Measurements from ENCODE around the gene DCBLD1.
"Not testable (repeated sequence)": the region's sequence is repeated elsewhere in the genome, so short reads cannot be mapped to it uniquely, and the experiment has no call there.

The DCBLD1 gene

GRCh38 chr6:117503211-117503610, 20.7 kb downstream of the DCBLD1 start:
- DNase-seq: no peak

- no peak for DNase-seq
These were observed 22.1 kb downstream of the DCBLD1 start for GRCh38 chr6:117504478-117505144.

- DNase-seq: no peak
These were observed 22.8 kb downstream of the DCBLD1 start for GRCh38 chr6:117505311-117505710.

DNA sequence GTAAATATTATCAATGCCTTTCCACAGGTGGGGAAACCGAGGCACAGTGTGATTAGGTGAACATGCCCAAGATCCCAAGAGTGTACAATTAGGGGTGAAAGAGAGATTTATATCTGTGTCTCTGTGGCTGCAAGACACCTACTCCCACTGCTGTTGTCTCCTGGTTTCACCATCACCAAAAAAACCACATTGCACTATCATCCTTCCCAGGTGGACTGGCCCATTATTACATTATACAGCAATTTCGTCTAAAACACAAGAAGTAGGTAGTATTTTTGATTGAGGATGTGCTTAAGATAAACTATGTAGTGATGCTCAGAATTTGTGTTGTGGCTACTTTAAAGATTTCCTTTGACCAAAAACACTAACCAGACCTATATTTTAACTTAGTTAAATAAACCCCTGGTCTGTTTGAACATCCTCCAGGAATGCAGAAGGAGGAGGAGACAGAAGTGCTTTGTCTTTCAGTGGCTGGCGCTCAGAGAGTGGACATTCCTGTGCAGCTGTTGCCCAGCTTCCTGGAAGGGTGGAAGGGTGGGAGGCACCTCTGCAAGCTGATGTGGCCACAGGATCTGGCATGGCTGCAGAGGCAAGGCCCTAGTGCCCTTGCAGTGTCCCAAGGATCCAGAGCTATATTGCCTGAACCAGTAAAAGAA, 23.8 kb downstream of the DCBLD1 start:
- no peak for DNase-seq

- DNase-seq: no peak
These were observed 24.4 kb downstream of the DCBLD1 start for GRCh38 chr6:117506907-117507306.

DNA sequence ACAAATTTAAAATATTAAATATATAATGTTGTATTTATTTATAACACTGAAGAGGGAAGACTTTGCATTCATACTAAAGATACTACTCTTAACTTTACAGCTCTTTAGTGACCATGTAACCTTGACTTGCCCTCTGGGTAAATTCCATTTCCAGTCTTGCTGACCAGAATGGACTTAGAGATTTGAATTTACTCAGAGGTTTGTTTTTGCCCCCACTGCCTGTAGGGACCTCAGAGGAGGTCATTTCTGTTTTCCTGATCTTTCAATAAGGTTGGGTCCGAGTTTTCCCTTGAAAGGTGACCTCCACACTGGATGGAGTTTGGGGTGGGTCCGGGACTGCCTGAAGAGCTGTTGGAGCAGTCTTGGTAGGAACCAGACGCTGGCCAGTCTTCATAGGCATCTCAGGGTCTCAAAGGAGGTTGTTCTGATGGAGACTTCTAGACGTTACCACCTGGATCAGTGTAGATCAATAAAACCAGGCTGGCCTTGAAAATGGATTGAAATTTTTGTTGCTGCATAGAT, 26.0 kb downstream of the DCBLD1 start:
- no peak for DNase-seq

DNA sequence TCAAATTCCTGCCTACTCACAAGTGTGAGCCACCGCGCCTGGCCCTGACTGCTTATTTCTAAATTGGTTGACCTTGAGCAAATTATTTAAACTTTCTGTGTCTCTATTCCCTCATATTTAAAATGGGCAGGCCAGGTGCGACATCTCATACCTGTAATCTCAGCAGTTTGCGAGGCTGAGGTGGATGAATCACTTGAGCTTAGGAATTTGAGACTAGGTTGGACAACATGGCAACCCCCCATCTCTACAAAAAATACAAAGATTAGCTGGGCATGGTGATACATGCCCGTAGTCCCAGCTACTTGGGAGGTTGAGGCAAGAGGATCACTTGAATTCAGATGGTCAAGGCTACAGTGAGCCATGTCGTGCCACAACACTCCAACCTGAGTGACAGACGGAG, 26.5 kb downstream of the DCBLD1 start:
- DNase-seq: no peak

GRCh38 chr6:117512056-117512828, 29.8 kb downstream of the DCBLD1 start:
- no peak for DNase-seq

GRCh38 chr6:117512987-117513573, 30.6 kb downstream of the DCBLD1 start:
- no peak for DNase-seq

DNA sequence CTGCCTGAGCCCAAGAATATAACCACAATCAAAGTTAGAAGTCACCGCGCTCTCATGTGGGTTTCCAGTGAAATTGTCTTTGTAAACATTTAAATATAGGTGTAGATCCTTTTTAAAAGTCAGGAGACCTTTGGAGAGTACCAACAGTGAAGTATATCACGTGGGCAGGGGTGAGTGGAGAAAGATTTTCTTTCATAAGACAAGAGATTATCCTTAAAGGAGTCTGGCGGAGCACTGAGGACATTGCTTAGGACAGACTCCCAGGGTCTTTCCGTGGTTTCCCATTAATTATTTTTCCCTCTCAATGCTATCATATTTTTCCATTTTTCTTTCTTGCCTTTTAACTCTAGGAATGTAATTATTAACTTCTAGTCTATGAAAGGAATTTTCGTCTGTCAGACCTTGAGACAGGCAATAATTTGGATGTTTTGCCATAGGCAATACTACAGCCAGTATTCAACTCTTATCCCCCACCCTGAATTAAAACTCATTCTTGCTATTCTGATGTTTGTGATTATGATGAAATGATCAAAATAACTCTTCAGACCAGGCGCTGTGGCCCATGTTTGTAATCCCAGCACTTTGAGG, 31.4 kb downstream of the DCBLD1 start:
- DNase-seq: no peak

DNA sequence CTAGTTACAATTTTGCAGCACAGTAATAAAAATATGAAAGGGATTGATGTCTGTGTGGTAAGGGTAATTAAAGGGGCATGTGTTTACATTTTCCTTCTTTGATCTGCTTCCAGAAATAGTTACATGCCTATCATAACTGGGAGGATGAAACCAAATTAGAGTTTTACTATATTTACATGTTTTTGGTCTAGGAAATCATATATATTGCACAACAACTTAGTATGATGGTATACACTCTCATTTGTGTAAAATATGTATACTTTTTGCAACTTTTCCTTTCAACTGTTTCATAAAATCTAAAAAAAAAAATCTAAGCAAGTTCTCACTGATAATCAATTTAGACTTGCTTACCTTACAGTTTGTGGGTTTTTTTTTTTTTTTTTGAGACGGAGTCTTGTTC, 32.2 kb downstream of the DCBLD1 start:
- no peak for DNase-seq

DNA sequence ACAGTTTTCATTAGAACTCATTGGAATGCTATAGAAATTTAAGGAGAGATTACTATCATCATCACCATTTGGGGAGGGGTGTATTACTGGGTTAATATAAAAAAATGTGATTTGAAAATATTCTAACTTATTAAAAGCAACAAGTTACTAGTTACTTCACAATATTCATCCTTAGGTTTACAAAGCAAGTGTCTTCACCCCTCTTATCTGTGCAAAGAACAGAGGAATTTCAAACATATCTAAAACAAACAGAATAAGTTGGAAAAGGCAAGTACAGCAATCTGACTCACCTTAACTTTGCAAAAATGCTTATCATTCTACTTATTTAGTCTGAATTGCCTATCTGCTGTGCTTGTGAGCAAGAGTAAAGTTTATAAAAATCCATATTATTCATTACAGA, 32.9 kb downstream of the DCBLD1 start:
- DNase-seq: no peak

GRCh38 chr6:117517995-117518394, 35.5 kb downstream of the DCBLD1 start:
- DNase-seq: not testable (repeated sequence)

DNA sequence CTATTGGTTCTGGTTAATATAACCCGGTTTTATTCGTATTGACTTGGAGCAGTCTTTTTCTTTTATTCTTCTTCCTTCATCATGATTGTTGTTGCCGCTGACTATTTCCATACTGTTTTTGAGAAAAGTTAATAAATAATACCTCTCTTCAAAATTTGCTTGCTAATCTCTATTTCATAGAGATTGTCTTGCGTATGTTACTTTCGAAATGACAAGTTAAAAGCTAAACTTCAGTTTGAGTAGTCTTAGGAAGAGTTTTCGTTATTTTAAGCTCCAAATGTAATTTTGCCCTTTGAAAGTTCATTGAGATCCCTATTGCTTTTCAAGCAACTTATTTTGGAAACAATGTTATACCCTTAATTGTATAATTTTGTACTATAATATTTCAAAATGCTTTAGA, 36.4 kb downstream of the DCBLD1 start:
- DNase-seq: no peak

DNA sequence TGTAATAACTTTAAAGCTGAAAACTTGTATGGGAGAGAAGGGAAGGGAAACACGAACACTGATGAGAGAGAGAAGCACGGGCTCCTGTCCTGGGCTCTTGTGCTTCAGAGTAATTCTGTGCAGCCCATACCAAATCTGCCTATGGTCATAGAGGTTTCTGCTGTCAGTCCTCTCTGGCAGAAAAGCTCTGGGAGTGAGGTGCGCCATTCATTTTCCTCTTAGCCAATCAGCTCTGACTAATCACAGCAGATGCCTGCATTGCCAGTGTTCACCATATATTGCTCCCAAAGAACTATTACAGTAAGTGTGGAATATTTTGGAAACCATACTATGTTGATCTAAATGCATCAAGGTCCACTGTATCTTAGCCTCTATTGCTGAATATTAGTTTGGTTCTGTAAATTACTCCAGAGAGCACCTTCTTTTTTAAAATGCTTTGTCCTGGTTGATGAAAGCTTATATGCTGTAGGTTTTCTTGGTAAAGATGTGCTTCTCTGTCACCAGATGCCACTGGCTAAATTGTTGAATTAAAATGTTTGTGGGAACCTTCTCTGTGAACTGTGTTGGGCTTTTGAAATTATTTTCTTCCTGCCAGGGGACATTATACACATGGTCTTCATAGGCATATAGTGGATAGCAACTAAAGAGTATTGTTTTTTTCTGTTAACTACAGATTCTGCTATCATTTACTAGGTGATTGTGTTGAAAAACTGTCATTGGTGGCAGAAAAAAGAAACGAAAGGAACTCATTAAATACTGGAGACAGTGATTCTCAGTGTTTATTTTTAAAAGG, 38.3 kb downstream of the DCBLD1 start:
- no peak for DNase-seq

DNA sequence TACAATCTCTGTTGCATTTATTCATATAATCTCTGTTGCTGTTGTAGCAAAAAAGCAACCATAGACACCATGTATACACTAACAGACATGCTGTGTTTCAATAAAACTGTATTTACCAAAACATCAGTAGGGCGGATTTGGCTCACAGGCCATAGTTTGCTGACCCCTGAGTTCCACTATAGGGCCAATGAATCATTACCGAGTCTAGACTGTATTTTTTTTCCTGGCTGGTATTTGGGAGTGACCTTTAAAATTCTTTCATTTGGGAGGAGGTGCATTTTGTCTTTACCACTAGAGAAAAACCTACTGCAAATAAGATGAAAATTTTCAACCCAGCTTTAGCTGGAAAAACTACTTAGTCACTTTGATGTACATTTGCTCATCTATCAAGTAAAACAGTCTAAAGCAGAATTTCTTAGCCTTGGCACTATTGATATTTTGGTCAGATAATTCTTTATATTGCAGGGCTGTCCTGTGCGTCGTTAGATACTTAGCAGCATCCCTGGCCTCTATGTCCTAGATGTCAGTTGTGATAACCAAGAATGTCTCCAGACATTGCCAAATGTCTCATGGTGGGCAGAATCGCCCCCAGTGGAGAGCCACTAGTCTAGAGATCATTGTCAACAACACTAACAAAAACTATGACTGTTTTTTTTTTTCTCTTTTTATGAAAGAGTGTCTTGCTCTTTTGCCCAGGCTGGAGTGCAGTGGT, 39.5 kb downstream of the DCBLD1 start:
- DNase-seq: no peak

DNA sequence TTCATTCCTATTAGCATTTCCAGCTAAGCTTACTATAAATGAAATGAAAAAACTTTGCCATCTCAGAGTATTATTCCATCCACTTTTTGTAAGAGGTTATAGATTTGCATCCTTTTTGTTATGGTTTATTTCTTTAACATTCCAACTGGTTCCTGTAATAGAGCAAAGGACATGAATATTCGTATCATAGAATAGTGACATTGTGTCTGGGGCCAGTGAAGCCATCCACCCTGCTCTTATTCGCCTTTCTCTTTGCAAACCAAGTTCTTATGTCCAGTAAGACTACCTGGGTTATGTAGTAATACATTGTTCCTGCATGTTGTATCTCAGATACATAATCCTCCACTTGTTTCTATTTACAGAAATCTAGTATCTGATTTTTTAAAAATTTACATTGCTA, 43.1 kb downstream of the DCBLD1 start:
- DNase-seq: no peak

GRCh38 chr6:117530467-117531242, 48.2 kb downstream of the DCBLD1 start:
- no peak for DNase-seq

GRCh38 chr6:117531346-117531745, 48.9 kb downstream of the DCBLD1 start:
- no peak for DNase-seq
